Epithelial cell of proximal tubule (primary cell): ENCODE results near the gene SETBP1. TPM values are rescaled to one million over a fixed set of nuclear protein-coding genes. Genes with fewer than 3 reads are reported as not detected.

Source experiments
- DNase-seq: peaks from one replicate; pipeline ENCODE4 v3.0.0-alpha.2; 2011; ENCODE audit warnings: low read depth
- H3K4me3 ChIP-seq: 2 replicates; pipeline ENCODE4 v1.5.1; 2011; ENCODE audit warnings: low read depth, mild to moderate bottlenecking, low read length
- CTCF ChIP-seq: conservative IDR thresholded peaks from 2 replicates; pipeline ENCODE4 v1.5.1; 2012; ENCODE audit warnings: low read depth, mild to moderate bottlenecking, low read length
- total RNA-seq: library from RNA; depleted of rRNA; stranded (reverse); fragments of >200 nt; gene quantifications from 2 replicates; pipeline ENCODE4 v1.2.3, GENCODE V29; 2015

SETBP1 gene
- total RNA-seq, 1 donor from 2014 or later: 2.4 TPM

- no peak overlapping the region for H3K4me3 ChIP-seq
- TF ChIP-seq CTCF: no peak
- no peak for DNase-seq
These were observed 96.9 kb downstream of the SETBP1 start for GRCh38 chr18:44777457-44778192.

GRCh38 chr18:44778788-44779187 is 98.1 kb downstream of the SETBP1 start:
- H3K4me3 ChIP-seq: no peak overlapping the region
- DNase-seq: no peak
- TF ChIP-seq CTCF: no peak

GRCh38 chr18:44779753-44780292 is 99.1 kb downstream of the SETBP1 start:
- H3K4me3 ChIP-seq: no peak overlapping the region
- no peak for DNase-seq
- TF ChIP-seq CTCF: no peak

- H3K4me3 ChIP-seq: no peak overlapping the region
- peak; percentile 25 for DNase-seq
- no peak for TF ChIP-seq CTCF
These were observed 101.2 kb downstream of the SETBP1 start for GRCh38 chr18:44781886-44782285.

- H3K4me3 ChIP-seq: no peak overlapping the region
- no peak for DNase-seq
- TF ChIP-seq CTCF: no peak
These were observed 101.9 kb downstream of the SETBP1 start for GRCh38 chr18:44782617-44783016.

- TF ChIP-seq CTCF: no peak
These were observed 102.7 kb downstream of the SETBP1 start for GRCh38 chr18:44783371-44783770.

GRCh38 chr18:44786257-44786656 is 105.6 kb downstream of the SETBP1 start:
- no peak for DNase-seq
- no peak for TF ChIP-seq CTCF
- H3K4me3 ChIP-seq: peak overlapping the region; percentile 25

More at GRCh38 chr18:44783371-44783770, 102.7 kb downstream of the SETBP1 start:
- no peak overlapping the region for H3K4me3 ChIP-seq
- no peak for DNase-seq
